Measurements from ENCODE around the gene AKAP11.

GRCh38 chr13:42277618-42278276, 5.8 kb downstream of the AKAP11 start:
- no peak for TF ChIP-seq CTCF (IDR thresholded peaks at IDR 0.05; ENCODE audit: low read depth, low read length)
- no peak for TF ChIP-seq POLR2A (IDR thresholded peaks at IDR 0.05; ENCODE audit: extremely low read depth, insufficient read length)
- TF ChIP-seq MAX (IDR thresholded peaks at IDR 0.05; ENCODE audit: low read depth, low read length) = no peak
